Measurements from ENCODE around the gene ZNF566.

ZNF566 gene

DNA sequence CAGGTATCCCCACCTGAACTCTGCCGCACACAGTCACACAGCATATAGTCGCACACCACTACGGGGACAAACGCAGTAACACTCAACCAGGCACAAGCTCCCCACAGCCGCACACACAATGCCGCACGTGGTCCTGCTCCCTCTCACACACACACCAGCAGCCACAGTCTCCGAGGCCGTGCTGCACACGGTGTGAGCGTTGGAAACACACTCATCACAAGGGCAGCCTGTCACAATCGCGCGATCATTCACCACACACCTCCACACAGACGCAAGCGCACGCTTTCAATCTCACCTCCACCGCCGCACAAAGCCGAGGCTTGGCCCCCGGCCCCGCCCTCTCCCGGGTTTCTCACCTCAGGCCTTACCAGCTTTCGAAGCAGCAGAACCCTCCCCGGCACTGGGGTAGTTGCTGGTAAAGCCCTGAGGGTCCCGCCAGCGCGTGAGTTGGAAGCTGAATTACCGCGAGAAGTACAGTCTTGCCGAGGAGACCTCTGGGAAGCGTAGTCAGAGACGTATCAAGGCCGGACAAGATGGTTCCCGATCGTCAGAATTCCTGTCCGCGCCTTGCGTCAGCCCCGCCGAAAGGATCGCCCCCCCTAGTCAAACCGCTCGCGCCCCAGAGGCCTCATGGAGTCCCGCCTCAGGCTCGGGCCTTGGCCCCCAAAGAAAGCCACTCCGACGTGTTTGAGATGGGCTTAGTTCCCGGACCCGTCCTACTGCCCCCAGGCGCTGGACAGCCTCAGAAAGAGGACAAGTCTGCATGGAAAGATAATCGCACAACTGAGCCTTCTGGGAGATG is at the start of gene ZNF566 (continued):
- TF ChIP-seq, protein P1, sequence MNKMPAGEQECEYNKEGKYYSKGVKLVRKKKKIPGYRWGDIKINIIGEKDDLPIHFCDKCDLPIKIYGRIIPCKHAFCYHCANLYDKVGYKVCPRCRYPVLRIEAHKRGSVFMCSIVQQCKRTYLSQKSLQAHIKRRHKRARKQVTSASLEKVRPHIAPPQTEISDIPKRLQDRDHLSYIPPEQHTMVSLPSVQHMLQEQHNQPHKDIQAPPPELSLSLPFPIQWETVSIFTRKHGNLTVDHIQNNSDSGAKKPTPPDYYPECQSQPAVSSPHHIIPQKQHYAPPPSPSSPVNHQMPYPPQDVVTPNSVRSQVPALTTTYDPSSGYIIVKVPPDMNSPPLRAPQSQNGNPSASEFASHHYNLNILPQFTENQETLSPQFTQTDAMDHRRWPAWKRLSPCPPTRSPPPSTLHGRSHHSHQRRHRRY (tag by site-specific recombination; IDR thresholded peaks at IDR 0.05): peak; percentile 97
- TF ChIP-seq ZBTB8A (tag by site-specific recombination; IDR thresholded peaks at IDR 0.05) (peak; percentile 73), SCRT1 (tag by site-specific recombination; IDR thresholded peaks at IDR 0.05; ENCODE audit: borderline replicate concordance) (0 out of 2 replicates have a peak, but pooled peaks have one; percentile 95), ZNF10 (tag by site-specific recombination; IDR thresholded peaks at IDR 0.05) (peak; percentile 18), SP2 (tag by site-specific recombination; IDR thresholded peaks at IDR 0.05) (peak; percentile 90), ZNF629 (tag by site-specific recombination; IDR thresholded peaks at IDR 0.05) (peak; percentile 92), MYNN (tag by site-specific recombination; IDR thresholded peaks at IDR 0.05; ENCODE audit: borderline replicate concordance) (no peak), ZNF202 (tag by site-specific recombination; IDR thresholded peaks at IDR 0.05; ENCODE audit: borderline replicate concordance) (no peak), ZNF548 (tag by site-specific recombination; IDR thresholded peaks at IDR 0.05) (peak; percentile 86), KLF8 (tag by site-specific recombination; IDR thresholded peaks at IDR 0.05) (peak; percentile 91), ZNF530 (tag by site-specific recombination; IDR thresholded peaks at IDR 0.05; ENCODE audit: low read depth) (no peak; the same call in 1 of the 2 replicates), ZNF335 (tag by site-specific recombination; conservative IDR thresholded peaks at IDR 0.05) (peak; percentile 100), YY2 (tag by site-specific recombination; IDR thresholded peaks at IDR 0.05) (peak; percentile 74), ZNF184 (tag by site-specific recombination; IDR thresholded peaks at IDR 0.05) (peak; percentile 83), ZBTB20 (tag by site-specific recombination; IDR thresholded peaks at IDR 0.05) (peak; percentile 100), ZNF214 (tag by site-specific recombination; IDR thresholded peaks at IDR 0.05; ENCODE audit: borderline replicate concordance) (no peak), ZNF121 (tag by site-specific recombination; IDR thresholded peaks at IDR 0.05) (peak; percentile 93), ZNF132 (tag by site-specific recombination; IDR thresholded peaks at IDR 0.05; ENCODE audit: borderline replicate concordance) (no peak), MEIS1 (CRISPR knock-in tag; IDR thresholded peaks at IDR 0.05; ENCODE audit: borderline replicate concordance) (no peak)
- TF ChIP-seq, protein P2, sequence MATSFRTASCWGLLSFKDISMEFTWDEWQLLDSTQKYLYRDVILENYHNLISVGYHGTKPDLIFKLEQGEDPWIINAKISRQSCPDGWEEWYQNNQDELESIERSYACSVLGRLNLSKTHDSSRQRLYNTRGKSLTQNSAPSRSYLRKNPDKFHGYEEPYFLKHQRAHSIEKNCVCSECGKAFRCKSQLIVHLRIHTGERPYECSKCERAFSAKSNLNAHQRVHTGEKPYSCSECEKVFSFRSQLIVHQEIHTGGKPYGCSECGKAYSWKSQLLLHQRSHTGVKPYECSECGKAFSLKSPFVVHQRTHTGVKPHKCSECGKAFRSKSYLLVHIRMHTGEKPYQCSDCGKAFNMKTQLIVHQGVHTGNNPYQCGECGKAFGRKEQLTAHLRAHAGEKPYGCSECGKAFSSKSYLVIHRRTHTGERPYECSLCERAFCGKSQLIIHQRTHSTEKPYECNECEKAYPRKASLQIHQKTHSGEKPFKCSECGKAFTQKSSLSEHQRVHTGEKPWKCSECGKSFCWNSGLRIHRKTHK (tag by site-specific recombination; IDR thresholded peaks at IDR 0.05): no peak
- TF ChIP-seq, protein P3, sequence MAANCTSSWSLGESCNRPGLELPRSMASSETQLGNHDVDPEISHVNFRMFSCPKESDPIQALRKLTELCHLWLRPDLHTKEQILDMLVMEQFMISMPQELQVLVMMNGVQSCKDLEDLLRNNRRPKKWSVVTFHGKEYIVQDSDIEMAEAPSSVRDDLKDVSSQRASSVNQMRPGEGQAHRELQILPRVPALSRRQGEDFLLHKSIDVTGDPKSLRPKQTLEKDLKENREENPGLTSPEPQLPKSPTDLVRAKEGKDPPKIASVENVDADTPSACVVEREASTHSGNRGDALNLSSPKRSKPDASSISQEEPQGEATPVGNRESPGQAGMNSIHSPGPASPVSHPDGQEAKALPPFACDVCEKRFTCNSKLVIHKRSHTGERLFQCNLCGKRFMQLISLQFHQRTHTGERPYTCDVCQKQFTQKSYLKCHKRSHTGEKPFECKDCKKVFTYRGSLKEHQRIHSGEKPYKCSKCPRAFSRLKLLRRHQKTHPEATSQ (tag by site-specific recombination; IDR thresholded peaks at IDR 0.05): no peak; the same call in 1 of the 2 replicates
- TF ChIP-seq, protein P4, sequence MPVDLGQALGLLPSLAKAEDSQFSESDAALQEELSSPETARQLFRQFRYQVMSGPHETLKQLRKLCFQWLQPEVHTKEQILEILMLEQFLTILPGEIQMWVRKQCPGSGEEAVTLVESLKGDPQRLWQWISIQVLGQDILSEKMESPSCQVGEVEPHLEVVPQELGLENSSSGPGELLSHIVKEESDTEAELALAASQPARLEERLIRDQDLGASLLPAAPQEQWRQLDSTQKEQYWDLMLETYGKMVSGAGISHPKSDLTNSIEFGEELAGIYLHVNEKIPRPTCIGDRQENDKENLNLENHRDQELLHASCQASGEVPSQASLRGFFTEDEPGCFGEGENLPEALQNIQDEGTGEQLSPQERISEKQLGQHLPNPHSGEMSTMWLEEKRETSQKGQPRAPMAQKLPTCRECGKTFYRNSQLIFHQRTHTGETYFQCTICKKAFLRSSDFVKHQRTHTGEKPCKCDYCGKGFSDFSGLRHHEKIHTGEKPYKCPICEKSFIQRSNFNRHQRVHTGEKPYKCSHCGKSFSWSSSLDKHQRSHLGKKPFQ (tag by site-specific recombination; IDR thresholded peaks at IDR 0.05): peak; percentile 99
- TF ChIP-seq, protein P5, sequence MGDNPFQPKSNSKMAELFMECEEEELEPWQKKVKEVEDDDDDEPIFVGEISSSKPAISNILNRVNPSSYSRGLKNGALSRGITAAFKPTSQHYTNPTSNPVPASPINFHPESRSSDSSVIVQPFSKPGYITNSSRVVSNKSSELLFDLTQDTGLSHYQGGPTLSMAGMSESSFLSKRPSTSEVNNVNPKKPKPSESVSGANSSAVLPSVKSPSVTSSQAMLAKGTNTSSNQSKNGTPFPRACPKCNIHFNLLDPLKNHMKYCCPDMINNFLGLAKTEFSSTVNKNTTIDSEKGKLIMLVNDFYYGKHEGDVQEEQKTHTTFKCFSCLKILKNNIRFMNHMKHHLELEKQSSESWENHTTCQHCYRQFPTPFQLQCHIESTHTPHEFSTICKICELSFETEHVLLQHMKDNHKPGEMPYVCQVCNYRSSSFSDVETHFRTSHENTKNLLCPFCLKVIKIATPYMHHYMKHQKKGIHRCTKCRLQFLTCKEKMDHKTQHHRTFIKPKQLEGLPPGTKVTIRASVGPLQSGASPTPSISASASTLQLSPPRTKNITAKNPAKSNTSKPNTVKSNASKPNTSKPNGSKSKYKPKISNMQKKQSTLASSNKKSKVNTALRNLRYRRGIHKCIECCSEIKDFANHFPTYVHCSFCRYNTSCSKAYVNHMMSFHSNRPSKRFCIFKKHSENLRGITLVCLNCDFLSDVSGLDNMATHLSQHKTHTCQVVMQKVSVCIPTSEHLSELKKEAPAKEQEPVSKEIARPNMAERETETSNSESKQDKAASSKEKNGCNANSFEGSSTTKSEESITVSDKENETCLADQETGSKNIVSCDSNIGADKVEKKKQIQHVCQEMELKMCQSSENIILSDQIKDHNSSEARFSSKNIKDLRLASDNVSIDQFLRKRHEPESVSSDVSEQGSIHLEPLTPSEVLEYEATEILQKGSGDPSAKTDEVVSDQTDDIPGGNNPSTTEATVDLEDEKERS (tag by site-specific recombination; IDR thresholded peaks at IDR 0.05): peak; percentile 92; the same call in 1 of the 2 replicates
- TF ChIP-seq, protein P6, sequence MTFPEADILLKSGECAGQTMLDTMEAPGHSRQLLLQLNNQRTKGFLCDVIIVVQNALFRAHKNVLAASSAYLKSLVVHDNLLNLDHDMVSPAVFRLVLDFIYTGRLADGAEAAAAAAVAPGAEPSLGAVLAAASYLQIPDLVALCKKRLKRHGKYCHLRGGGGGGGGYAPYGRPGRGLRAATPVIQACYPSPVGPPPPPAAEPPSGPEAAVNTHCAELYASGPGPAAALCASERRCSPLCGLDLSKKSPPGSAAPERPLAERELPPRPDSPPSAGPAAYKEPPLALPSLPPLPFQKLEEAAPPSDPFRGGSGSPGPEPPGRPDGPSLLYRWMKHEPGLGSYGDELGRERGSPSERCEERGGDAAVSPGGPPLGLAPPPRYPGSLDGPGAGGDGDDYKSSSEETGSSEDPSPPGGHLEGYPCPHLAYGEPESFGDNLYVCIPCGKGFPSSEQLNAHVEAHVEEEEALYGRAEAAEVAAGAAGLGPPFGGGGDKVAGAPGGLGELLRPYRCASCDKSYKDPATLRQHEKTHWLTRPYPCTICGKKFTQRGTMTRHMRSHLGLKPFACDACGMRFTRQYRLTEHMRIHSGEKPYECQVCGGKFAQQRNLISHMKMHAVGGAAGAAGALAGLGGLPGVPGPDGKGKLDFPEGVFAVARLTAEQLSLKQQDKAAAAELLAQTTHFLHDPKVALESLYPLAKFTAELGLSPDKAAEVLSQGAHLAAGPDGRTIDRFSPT (tag by site-specific recombination; IDR thresholded peaks at IDR 0.05): peak; percentile 95
- TF ChIP-seq, protein P7, sequence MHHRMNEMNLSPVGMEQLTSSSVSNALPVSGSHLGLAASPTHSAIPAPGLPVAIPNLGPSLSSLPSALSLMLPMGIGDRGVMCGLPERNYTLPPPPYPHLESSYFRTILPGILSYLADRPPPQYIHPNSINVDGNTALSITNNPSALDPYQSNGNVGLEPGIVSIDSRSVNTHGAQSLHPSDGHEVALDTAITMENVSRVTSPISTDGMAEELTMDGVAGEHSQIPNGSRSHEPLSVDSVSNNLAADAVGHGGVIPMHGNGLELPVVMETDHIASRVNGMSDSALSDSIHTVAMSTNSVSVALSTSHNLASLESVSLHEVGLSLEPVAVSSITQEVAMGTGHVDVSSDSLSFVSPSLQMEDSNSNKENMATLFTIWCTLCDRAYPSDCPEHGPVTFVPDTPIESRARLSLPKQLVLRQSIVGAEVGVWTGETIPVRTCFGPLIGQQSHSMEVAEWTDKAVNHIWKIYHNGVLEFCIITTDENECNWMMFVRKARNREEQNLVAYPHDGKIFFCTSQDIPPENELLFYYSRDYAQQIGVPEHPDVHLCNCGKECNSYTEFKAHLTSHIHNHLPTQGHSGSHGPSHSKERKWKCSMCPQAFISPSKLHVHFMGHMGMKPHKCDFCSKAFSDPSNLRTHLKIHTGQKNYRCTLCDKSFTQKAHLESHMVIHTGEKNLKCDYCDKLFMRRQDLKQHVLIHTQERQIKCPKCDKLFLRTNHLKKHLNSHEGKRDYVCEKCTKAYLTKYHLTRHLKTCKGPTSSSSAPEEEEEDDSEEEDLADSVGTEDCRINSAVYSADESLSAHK (tag by site-specific recombination; IDR thresholded peaks at IDR 0.05): peak; percentile 4
